Right renal cortex interstitium (tissue), 3 donors: ENCODE measurements around the gene PRH1. TPM values are rescaled to one million over a fixed set of nuclear protein-coding genes. Genes with fewer than 3 reads are reported as not detected.

ENCODE experiments used
- DNase-seq, 3 donors: peaks; one replicate each; pipeline ENCODE4 v3.0.0-alpha.2; 2013; ENCODE audit warnings: low read depth in 3 of 3, low spot score in 2 of 3
- polyA plus RNA-seq, 3 donors: library from polyadenylated mRNA; unstranded; fragments of 120-200 nt; gene quantifications; one replicate each; pipeline ENCODE4 v1.2.1, GENCODE V29; 2013; ENCODE audit not compliant: insufficient read length in 3 of 3

The PRH1 gene
- polyA plus RNA-seq = 10 to 100 TPM; 11.6 to 16.9 (median 15.9) TPM

DNA sequence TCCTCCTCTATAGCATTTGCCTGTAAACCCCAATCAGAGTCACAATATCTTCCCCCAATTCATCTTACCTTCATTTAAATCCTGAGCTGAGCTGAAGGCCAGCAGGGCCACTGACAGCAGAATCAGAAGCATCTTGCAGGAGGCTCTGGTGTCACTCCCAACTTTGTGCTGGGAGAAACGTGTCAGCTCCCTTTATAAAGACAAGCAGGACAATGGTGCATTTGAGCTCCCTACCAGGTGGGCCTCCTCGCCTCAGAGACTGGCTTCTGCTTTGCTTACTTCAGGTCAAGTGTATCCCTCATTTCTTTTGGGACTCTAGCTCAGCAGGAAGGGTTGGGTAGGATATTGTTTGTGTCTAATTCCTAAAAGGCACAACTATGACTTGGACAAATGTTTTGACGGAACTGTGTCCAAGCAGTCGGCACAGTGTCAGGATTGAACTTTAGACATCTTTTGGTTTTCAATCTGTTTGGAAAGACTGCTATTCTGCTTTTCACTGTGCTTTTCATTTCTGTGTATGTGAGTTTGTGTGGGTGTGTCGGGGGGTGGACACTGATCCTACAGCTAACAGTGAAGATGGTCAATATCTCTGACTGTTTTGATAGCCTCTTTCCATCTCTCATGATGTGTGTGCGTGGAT lies at the start of gene PRH1:
PRH1 (minus strand) TSS at position 170 of the 640 bp plus-strand sequence; CDS start at position 132, 38 bp downstream.
- no peak for DNase-seq

DNA sequence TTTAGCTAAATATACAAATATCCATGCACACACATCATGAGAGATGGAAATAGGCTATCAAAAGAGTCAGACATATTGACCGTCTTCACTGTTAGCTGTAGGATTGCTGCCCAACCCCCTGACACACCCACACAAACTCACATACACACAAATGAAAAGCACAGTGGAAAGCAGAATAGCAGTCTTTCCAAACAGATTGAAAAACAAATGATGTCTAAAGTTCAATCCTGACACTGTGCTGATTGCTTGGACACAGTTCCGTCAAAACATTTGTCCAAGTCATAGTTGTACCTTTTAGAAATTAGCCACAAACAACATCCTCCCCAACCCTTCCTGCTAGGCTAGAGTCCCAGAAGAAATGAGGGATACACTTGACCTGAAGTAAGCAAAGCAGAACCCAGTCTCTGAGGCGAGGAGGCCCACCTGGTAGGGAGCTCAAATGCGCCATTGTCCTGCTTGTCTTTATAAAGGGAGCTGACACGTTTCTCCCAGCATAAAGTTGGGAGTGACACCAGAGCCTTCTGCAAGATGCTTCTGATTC lies 44.8 kb upstream of the PRH1 start, which contains the start of gene PRH2:
PRH2 (plus strand) TSS at position 491 of the 541 bp plus-strand sequence; CDS start at position 529, 38 bp downstream.
- DNase-seq = no peak

DNA sequence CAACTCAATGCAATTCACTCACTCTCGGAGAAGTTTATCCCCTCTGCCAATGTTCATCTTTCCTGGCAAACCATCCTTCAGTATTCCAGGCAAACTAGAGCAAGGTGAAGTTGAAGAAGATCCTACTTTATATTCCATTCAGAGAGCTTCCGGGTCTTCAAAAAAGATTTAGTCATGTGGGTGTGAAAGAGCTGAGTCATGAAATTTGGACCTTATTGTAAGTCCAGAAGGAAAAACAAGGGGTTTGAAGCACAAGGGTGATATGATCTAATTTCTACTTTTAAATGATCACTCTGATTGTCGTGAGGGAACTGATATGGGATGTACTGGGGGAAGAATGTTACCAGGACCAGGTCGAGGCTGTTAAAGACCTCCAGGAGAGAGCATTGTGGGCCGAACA lies 42.2 kb upstream of the PRH1 start:
- no peak for DNase-seq

DNA sequence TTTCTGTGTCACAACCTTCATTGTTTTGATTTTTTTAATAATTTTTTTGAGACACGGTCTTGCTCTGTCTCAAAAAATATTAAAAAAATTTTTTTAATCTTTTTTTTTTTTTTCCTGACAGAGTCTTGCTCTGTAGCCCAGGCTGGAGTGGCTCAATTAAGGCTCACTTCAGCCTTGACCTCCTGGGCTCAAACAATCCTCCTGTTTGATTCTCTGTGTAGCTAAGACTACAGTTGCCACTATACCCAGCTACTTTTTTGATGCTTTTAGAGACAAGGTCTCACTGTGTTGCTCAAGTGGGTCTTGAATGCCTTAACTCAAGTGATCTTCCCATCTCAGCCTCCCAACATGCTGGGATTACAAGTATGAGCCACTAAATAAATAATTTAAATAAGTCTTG lies 35.8 kb upstream of the PRH1 start:
- DNase-seq = no peak

DNA sequence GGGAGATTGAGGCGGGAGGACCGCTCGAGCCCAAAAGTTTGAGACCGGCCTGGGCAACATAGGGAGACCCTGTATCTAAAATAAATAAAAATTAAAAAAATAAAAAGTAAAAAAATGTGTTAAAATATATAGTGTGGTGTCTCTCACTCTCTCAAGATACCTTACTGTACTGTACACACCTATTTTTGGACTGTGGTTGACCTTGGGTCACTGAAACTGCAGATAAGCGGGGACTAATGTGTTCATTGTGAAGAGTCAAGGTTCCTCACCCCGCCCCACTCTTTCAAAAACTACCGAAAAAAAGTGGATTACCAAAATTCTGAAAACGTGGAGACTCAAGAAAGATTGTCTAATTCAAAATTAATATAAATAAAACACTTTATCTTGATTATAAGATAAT lies 26.3 kb upstream of the PRH1 start:
- DNase-seq = no peak

DNA sequence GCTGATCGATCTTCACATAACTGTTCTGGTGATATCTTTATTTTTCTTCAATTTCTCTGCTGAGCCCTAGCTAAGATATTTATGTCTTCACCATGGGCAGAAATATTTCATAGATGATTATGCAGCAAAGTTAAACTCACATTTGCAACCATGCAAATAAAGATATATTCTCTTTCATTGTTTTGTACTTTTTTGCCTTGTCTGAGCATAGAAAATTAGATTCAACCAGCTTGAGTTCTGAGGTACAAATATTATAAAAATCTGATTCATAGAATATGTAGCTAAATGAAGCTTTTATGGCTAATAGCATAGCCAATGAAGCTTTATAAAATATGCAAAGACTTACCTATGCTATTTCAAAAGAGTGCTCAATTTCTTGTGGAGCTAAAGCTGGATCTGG lies 25.4 kb upstream of the PRH1 start, which contains the start of gene TAS2R13:
TAS2R13 (minus strand) TSS at position 101 of the 400 bp plus-strand sequence. CDS start 264 bp downstream, outside the sequence.
- no peak for DNase-seq

DNA sequence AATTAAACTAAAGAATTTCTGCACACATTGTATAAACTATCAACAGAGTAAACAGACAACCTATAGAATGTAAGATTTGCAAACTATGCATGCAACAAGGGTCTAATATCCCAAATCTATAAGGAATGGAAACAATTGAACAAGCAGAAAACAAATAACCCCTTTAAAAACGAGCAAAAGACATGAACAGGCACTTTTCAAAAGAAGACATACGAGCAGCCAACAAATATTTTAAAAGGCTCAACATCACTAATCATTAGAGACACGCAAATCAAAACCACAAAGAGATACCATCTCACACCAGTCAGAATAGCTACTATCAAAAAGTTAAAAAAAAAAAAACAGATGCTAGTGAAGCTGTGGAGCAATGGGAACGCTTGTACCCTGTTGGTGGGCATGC lies 20.6 kb upstream of the PRH1 start:
- no peak for DNase-seq

DNA sequence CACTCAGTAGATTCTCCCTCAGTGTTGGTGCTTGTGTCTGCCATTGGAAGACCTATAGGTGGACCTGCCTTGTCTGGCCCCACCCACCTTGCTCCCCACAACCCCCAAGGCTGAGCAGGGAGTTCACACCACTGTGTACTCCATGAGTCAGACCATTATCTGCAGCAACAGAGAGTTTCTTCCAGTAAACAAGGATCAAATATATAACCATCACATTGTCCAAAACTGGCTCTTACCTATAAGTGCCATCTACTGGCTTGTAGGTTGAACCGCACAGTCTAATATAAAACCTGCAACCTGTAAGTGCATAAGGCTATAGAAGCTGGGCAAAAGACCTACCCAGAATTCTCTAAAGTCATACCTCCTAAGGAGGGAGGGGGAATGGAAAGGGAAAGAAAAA lies 17.4 kb upstream of the PRH1 start:
- no peak for DNase-seq

DNA sequence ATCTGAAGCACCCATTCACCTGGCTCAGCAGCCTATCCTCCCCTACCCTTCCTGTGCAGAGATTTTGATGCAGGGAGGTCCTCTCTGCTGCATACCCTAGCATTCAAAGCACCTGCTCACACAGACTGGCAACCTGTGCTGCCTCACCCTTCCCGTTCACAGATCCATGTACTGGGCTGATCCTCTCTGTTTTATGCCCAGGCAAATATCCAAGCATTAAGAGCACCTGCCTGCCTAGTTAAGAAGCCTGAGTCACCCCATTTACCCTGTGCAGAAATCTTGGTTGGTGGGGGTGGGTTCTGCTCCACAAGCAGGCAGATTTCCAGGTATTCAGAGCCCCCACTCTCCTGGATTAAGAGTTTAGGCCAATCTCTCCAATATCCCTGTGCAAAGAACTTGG lies 16.9 kb upstream of the PRH1 start:
- DNase-seq = no peak

DNA sequence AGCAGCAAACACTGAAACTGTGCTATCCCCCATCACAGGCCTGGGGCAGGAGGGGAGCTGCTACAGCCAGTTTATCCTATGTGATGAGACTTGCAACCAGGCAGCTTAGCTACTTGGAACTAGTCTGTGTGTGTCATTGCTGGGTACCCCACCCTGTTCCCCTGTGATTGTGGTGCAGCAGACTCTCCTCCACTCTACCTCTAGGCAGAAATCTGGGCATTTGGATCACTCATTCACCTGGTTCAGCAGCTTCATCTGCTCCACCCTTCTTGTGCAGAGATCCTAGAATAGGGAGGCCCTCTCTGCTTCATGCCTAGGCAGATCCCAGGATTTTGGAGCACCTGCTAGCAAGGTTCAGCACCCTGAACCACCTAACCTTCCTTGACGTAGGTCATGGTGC lies 16.5 kb upstream of the PRH1 start:
- no peak for DNase-seq

DNA sequence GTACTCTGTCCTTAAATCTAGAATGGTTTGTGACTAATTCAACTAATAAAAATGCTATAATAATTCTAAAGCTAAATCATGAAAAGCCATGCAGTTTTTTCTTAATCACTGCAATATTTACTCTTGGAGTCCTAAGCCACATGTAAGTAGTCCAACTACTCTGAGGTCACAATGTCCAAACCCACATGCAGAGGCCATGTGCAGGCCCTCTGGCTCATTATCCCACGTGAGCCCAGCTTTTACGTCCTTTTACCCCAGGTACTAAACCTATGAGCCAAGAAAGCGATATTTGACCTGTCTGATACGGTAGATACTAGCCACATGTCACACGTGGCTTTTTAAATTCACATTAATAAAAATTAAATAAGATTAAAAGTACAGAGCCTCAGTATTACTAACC lies 12.8 kb upstream of the PRH1 start:
- no peak for DNase-seq

DNA sequence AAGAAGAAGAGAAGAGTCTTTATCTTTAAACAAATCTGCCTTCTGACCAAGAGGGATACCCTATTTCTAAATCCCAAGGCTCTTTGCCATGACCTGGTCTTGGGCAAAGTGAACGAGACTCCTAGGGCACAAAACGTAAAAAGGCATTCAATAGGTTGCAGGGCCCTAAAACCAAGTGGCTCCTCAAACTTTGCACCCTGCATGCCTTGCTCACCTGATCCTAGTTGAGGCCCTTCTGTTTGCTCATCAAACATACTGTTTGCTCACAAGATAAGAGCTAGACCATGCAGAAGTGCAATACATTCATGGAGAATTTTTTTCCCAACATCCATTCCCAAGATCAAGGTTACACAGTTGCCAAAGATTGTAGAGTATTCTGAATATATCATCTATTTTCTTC lies 7.9 kb upstream of the PRH1 start:
- DNase-seq = no peak

DNA sequence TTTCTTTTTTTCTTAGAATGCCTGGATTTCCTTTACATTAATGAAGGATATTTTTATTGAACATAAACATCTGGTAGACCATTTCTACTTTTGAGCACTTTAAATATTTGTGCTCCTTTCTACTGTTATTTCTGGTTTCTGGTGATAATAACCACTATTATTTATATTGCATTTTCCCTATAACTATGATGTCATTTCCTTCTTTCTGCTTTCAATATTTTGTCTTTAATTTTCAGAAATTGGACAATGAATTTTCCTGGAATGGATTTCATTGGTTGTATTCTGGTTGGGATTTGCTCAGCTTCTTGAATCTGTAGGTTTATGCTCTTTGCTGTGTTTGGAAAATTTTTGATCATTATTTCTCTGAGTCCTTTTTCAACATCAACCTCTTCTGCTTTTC lies 5.2 kb upstream of the PRH1 start:
- DNase-seq = no peak

DNA sequence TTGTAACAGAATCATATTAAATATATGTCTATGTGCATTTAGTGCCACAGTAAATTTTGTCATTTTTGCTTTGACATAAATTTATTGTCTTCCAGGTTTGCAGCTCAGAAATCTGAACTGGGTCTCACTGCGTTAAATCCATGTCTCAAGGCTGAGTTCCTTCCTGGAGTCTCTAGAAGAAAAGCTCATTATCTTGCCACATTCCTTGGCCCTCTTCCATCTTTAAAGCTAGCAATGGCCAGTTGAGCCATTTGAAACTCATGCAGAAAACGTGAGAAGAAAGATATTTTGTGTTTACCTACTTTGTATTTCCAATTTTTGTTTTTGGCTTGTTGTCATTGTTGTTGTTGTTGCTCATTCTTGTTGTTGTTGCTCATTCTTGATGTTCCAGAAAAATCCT lies 10.7 kb downstream of the PRH1 start:
- no peak for DNase-seq

DNA sequence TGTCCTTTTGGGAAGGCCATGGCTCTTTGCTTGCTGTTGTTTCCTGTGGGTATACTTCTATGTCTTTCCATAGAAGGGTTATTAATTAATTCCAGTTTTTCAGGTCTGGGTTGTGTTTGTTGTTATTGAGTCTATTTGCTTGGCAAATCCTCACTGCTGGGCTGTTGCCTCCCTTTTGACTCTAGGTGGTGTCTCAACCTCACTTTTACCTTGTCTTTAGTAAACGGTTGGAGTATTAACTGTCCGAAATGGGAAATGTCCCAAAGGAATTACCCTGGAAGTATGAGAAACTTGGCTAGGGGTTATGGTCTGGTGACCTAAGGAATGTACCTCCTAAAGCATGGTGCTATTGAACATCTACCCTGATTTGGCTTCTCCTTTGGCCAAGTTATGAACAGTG lies 16.7 kb downstream of the PRH1 start:
- no peak for DNase-seq

DNA sequence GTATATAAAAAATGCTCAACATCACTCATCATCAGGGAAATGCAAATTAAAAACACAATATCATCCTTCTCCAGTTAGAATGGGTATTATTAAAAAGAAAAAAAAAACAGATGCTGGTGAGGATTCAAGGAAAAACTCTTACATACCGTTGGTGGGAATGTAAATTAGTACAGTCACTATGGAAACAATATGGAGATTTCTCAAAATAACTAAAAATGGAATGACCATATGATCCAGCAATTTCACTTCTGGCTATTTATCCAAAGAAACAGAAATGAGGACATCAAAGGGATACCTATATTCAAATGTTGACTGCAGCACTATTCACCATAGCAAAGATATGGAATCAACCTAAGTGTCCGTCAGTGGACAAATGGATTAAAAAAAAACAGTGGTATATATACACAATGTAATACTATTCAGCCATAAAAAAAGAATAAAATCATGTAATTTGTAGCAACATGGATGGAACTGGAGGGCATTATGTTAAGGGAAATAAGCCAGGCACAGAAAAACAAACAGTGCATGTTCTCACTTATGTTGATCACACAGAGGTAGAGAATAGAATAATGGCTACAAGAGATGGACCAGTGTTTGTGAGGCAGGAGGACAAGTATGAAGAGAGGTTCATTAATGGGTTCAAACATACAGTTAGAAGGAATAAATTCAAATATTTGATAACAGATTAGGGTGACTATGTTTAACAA lies 20.4 kb downstream of the PRH1 start:
- DNase-seq = no peak

DNA sequence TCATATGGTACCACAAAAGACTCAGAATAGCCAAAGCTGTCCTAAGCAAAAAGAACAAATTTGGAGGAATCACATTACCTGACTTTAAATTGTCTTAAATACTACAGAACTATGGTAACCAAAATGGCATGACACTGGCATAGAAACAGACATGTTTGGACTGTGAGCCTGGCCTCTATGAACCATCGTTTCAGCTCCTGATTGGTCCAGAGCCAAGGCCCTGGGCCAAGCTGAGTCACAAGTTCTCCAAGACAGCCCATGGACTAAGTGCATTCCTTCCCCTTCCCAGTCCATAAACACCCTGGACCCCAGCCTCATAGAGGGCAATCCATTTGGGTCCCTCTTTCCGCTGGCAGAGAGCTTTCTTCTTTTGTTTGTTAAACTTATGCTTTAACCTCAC lies 22.7 kb downstream of the PRH1 start:
- DNase-seq = no peak

DNA sequence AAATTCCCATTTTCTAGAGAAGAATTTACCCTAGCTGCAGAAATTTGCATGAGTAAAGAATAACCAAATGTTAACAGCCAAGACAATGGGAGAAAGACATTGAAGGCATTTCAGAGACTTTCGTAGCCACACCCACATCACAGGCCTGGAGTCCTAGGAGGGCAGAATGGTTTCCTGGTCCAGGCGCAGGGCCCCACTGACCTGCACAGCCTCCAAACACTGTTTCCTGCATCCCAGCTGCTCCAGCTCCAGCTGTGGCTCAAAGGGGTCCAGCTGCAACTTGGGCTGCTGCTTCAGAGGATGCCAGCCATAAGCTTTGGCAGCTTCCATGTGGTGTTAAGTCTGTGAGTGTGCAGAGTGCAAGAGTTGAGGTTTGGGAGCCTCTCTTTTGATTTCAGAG lies 28.2 kb downstream of the PRH1 start:
- no peak for DNase-seq

DNA sequence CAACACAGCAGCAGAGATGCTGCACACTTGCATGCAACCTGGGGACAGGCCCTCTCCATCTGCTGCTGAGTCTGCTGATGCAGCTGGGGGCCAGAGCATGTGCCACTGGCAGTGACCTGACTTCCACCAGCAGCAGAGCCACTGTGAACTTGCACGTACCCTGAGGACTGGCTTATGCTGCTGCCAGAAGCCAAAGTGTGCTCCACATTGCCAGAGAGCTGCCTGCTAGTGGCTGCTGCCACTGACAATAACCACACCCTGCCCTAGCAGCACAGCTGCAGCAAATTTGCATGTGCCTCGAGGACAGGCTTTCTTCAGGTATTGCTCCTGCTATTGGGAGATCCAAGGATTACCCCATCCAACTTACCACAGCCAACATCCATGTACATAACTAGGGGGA lies 30.3 kb downstream of the PRH1 start:
- DNase-seq = no peak

DNA sequence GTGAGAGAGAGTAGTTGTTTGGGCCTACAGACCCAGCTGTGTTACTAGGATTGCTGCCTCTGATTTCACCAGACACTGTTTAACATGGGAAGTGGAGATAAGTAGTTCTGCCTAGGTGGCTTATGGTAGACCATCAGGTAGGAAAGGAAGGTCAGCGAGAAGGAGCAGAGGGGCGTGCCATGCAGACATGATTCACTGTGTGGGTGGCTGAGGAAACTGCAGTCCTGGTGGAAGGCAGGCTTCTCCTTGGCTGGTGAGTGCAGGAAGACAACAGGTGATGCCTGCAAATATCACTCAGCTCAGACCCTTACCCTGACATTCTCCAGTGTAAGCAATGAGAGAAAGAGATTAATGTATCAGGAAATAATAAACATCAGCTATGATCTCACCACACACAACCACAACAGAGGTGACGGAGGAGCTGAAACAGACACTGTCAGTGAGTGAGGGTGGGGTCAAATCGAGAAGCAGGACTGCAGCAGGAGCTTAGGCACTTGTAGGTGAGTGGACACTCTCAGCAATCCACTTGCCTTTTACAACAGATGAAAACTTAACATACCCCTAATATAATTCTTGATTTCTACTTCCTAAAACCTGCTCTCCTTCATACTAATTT lies 32.7 kb downstream of the PRH1 start:
- no peak for DNase-seq

DNA sequence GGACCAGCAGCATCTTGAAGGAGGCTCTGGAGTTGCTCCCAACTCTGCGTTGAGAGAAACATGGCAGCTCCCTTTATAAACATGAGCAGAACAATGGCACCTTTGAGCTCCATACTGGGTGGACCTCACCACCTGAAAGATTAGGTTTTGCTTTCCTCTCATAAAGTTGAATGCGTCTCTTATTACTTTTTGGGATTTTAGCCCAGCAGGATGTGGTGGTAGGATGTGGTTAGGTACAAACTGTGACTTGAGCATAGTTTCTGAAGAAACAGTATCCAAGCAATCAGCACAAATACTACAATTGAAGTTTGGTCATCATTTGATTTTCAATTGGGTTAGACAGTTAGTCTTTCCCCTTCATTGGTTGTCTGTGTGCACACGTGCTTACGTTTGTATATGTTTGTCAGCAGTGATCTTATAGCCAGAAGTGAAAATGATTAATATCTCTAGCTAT lies 34.6 kb downstream of the PRH1 start, which contains the start of gene PRR4:
PRR4 (minus strand) TSS at position 51 of the 454 bp plus-strand sequence; CDS start at position 13, 38 bp downstream.
- DNase-seq = no peak
